A549 (cell line): ENCODE data around the gene IGFL2. TPM values are rescaled to one million over a fixed set of nuclear protein-coding genes. Genes with fewer than 3 reads are reported as not detected.
A peak's percentile ranks its signal among the peaks of the same experiment; 100 is the strongest.
"Not testable (repeated sequence)": the region's sequence is repeated elsewhere in the genome, so short reads cannot be mapped to it uniquely, and the experiment has no call there.

Experiments used
- ATAC-seq, 2 experiments: fragments of 200-7000 bp in 1 of 2; fragments of >200 bp in 1 of 2; cut with Nextera tagmentation in 1 of 2; cut with Tn5 transposase in 1 of 2; 3 replicates each; pipeline versions ENCODE4 v1.8.0 to v1.9.1; 2018 to 2020; ENCODE audit warnings: mild to moderate bottlenecking in 1 of 2, moderate library complexity in 1 of 2
- CTCF ChIA-PET: fragments of 300-600 bp; sonication (Branson Sonifier 250); formaldehyde crosslinking; extraction: SDS; loops from one replicate; lab custom pipeline; 2021; ENCODE audit warnings: antibody characterized with exemption, inconsistent platforms; lab: Yijun Ruan, JAX
- POLR2A ChIA-PET: fragments of 350-600 bp; formaldehyde crosslinking; extraction: SDS; loops from one replicate; lab custom pipeline; 2021; ENCODE audit warnings: antibody characterized with exemption, inconsistent platforms; lab: Yijun Ruan, JAX
- DNase-seq, 2 experiments: peaks; one replicate each; pipeline versions ENCODE4 v3.0.0 to v3.0.0-alpha.2; 2011 to 2016; ENCODE audit warnings: low read depth in 1 of 2, low spot score in 1 of 2
- FAIRE-seq: peaks from 2 replicates; lab custom pipeline; 2011; peaks lifted over from hg19 to GRCh38; lab: Jason Lieb, UNC
- H3K27ac ChIP-seq, 2 experiments: fragments of >200 bp; sonication (Bioruptor Twin); formaldehyde crosslinking; 3 replicates each; pipeline ENCODE4 v1.5.1; 2016 to 2017
- H3K4me1 ChIP-seq: fragments of >200 bp; sonication (Bioruptor Twin); formaldehyde crosslinking; 3 replicates; pipeline ENCODE4 v1.6.1; 2016
- H3K4me2 ChIP-seq: fragments of >200 bp; sonication (Bioruptor Twin); formaldehyde crosslinking; 3 replicates; pipeline ENCODE4 v1.6.1; 2016
- H3K4me3 ChIP-seq: fragments of >200 bp; sonication (Bioruptor Twin); formaldehyde crosslinking; 3 replicates; pipeline ENCODE4 v1.5.1; 2016
- H3K9me3 ChIP-seq: fragments of >200 bp; sonication (Bioruptor Twin); formaldehyde crosslinking; 3 replicates; pipeline ENCODE4 v1.6.1; 2016
- CBX8 ChIP-seq: fragments of 200-600 bp; sonication (generic); IDR thresholded peaks from 2 replicates; pipeline ENCODE4 v1.6.1; 2016
- CHD2 ChIP-seq: fragments of 150-350 bp; IDR thresholded peaks from 2 replicates; pipeline ENCODE4 v1.6.1; 2014; ENCODE audit warnings: low read length; ENCODE audit not compliant: partially characterized antibody
- CTCF ChIP-seq: fragments of >200 bp; sonication (Bioruptor Twin); formaldehyde crosslinking; IDR thresholded peaks from 3 replicates; pipeline ENCODE4 v1.5.1; 2016
- EHMT2 ChIP-seq: fragments of 200-600 bp; sonication (generic); IDR thresholded peaks from 2 replicates; pipeline ENCODE4 v1.6.1; 2016; ENCODE audit warnings: antibody characterized with exemption, low read depth, mild to moderate bottlenecking, moderate library complexity
- EP300 ChIP-seq, 2 experiments: fragments of >200 bp; sonication (Bioruptor Twin); formaldehyde crosslinking; IDR thresholded peaks; 2 replicates in 1 of 2; 3 replicates in 1 of 2; pipeline ENCODE4 v1.6.1; 2016 to 2017
- ESRRA ChIP-seq: fragments of 150-350 bp; IDR thresholded peaks from 2 replicates; pipeline ENCODE4 v1.6.1; 2014; ENCODE audit warnings: mild to moderate bottlenecking, low read length, borderline replicate concordance
- FOXS1 ChIP-seq: fragments of 250-450 bp; sonication (Bioruptor Pico); IDR thresholded peaks from 2 replicates; pipeline ENCODE4 v1.5.0; 2020; ENCODE audit warnings: mild to moderate bottlenecking, moderate library complexity
- GATA3 ChIP-seq: IDR thresholded peaks from 2 replicates; pipeline ENCODE4 v1.6.1; 2012; ENCODE audit warnings: borderline replicate concordance
- HDAC2 ChIP-seq: fragments of 200-600 bp; sonication (generic); IDR thresholded peaks from 2 replicates; pipeline ENCODE4 v1.6.1; 2016
- HMGXB4 ChIP-seq: fragments of 250-450 bp; sonication (Bioruptor Pico); IDR thresholded peaks from 2 replicates; pipeline ENCODE4 v1.5.0; 2021; ENCODE audit warnings: mild to moderate bottlenecking, moderate library complexity, borderline replicate concordance
- KDM1A ChIP-seq: fragments of 200-600 bp; sonication (generic); IDR thresholded peaks from 2 replicates; pipeline ENCODE4 v1.6.1; 2016; ENCODE audit warnings: low read depth, mild to moderate bottlenecking
- KDM5A ChIP-seq: fragments of 200-600 bp; sonication (generic); IDR thresholded peaks from 2 replicates; pipeline ENCODE4 v1.6.1; 2016; ENCODE audit warnings: antibody characterized with exemption, mild to moderate bottlenecking
- MAZ ChIP-seq: fragments of 150-350 bp; IDR thresholded peaks from 2 replicates; pipeline ENCODE4 v1.6.1; 2014; ENCODE audit warnings: antibody characterized with exemption, low read depth, low read length, borderline replicate concordance
- NFE2L2 ChIP-seq: fragments of 150-350 bp; conservative IDR thresholded peaks from 2 replicates; pipeline ENCODE4 v1.6.1; 2014; ENCODE audit warnings: low read length
- POLR2A ChIP-seq: IDR thresholded peaks from 2 replicates; pipeline ENCODE4 v1.6.1; 2012; ENCODE audit warnings: mild to moderate bottlenecking, low read length
- RARB ChIP-seq: fragments of 250-450 bp; sonication (Bioruptor Pico); IDR thresholded peaks from 2 replicates; pipeline ENCODE4 v1.8.0; 2021; ENCODE audit warnings: mild to moderate bottlenecking, moderate library complexity
- SREBF2 ChIP-seq: fragments of 450-650 bp; IDR thresholded peaks from 2 replicates; pipeline ENCODE4 v1.6.1; 2014; ENCODE audit warnings: mild to moderate bottlenecking, moderate library complexity
- TFCP2L1 ChIP-seq: fragments of 250-450 bp; sonication (Bioruptor Pico); IDR thresholded peaks from 2 replicates; pipeline ENCODE4 v1.5.0; 2021; ENCODE audit warnings: mild to moderate bottlenecking
- TP53 ChIP-seq: fragments of 250-450 bp; sonication (Bioruptor Pico); IDR thresholded peaks from 2 replicates; pipeline ENCODE4 v1.5.0; 2021; ENCODE audit warnings: mild to moderate bottlenecking, moderate library complexity
- ZC3H11A ChIP-seq: fragments of 450-650 bp; IDR thresholded peaks from 2 replicates; pipeline ENCODE4 v1.6.1; 2014; ENCODE audit warnings: antibody characterized with exemption, mild to moderate bottlenecking
- WGBS: methylation state at CpG from one replicate; pipeline ENCODE4 v1.1.6; 2017; ENCODE audit errors: missing lambda C conversion rate; 5-methylcytosine and 5-hydroxymethylcytosine counted together
- polyA plus RNA-seq, 4 experiments: library from polyadenylated mRNA; depleted of rRNA in 3 of 4; stranded (reverse); fragments of >200 nt; fragmentation: RNase III in 1 of 4; extraction: RNeasy Plus Mini Kit Qiagen cat#74134 plus additional on column Dnase treatment in 1 of 4; gene quantifications; 2 replicates in 3 of 4; 3 replicates in 1 of 4; pipeline ENCODE4 v1.2.3, GENCODE V29; 2011 to 2017

The IGFL2 gene
- polyA plus RNA-seq, 2 of the 4 experiments (the other 2 are of a cell fraction), result 0.78 to 1.1 TPM

GRCh38 chr19:46160233-46160775 is 12.3 kb downstream of the IGFL2 start (continued):
- no peak for TF ChIP-seq NFE2L2
- TF ChIP-seq, all 56 proteins: peak for 0

- WGBS, result 26% methylated on average over 2 of the region's 2 CpGs
- DNase-seq, H3K4me2 ChIP-seq, POLR2A ChIA-PET, H3K4me3 ChIP-seq, H3K27ac ChIP-seq, H3K4me1 ChIP-seq, ATAC-seq: not testable (repeated sequence)
- FAIRE-seq, result peak; percentile 72
- CTCF ChIA-PET, result interaction anchor here (1.7 kb wide), 1 partner anchor 27 kb away, joined by 8 read pairs; no protein-coding TSS in a partner anchor
- H3K9me3 ChIP-seq, result peaks cover 20% of the 10 kb centered on the region
Observed at GRCh38 chr19:46161642-46162257, 13.7 kb downstream of the IGFL2 start.

- no peak for TF ChIP-seq EP300 (IDR thresholded peaks at IDR 0.05)
- TF ChIP-seq CHD2, result no peak
- no peak for TF ChIP-seq GATA3
- Histone ChIP-seq H3K4me1 (peaks cover 7% of the 10 kb centered on the region; the same call in 1 of the 3 replicates), H3K4me3 (no peak overlapping the region), H3K27ac (no peak overlapping the region), H3K4me2 (no peak overlapping the region), H3K9me3 (peaks cover 20% of the 10 kb centered on the region)
- ChIA-PET POLR2A (no interaction called here), CTCF (interaction anchor here (1.0 to 1.7 kb wide), 4 partner anchors 26 to 102 kb away, joined by 3 to 8 read pairs (median 4); no protein-coding TSS in a partner anchor)
- WGBS, result 42% methylated on average over 3 of the region's 3 CpGs
- DNase-seq (no peak), FAIRE-seq (peak; percentile 13), ATAC-seq (no peak)
Observed at GRCh38 chr19:46162731-46163130, 14.7 kb downstream of the IGFL2 start.

GRCh38 chr19:46173886-46174480 is 25.9 kb downstream of the IGFL2 start:
- H3K4me3 ChIP-seq, result no peak overlapping the region
- ChIA-PET POLR2A (no interaction called here), CTCF (interaction anchor here (0.9 to 5.1 kb wide), 8 partner anchors 10 to 145 kb away, joined by 3 to 26 read pairs (median 4); no protein-coding TSS in a partner anchor)
- no peak overlapping the region for H3K4me2 ChIP-seq
- FAIRE-seq (no peak), ATAC-seq (peak; percentile 52 to 70; a peak in 4 of 6 replicates), DNase-seq (no peak)
- peaks cover 1% of the 10 kb centered on the region; the same call in 1 of the 3 replicates for H3K4me1 ChIP-seq
- H3K27ac ChIP-seq, result no peak overlapping the region
- no peak for TF ChIP-seq MAZ
- TF ChIP-seq SREBF2, result no peak
- TF ChIP-seq RARB (CRISPR knock-in tag), result no peak
- TF ChIP-seq ZC3H11A, result no peak
- TF ChIP-seq TP53 (CRISPR knock-in tag), result no peak
- no peak for TF ChIP-seq KDM5A
- TF ChIP-seq ESRRA, result no peak
- TF ChIP-seq HDAC2, result no peak
- TF ChIP-seq CTCF, result no peak
- 43% methylated on average over 8 of the region's 8 CpGs for WGBS
- H3K9me3 ChIP-seq, result no peaks in the 10 kb centered on the region

- CTCF ChIA-PET, result interaction anchor here (0.5 to 5.1 kb wide), 9 partner anchors 13 to 1059 kb away, joined by 3 to 26 read pairs (median 4); no protein-coding TSS in a partner anchor
- H3K9me3 ChIP-seq, result no peaks in the 10 kb centered on the region
- no peak for ATAC-seq
- no peak overlapping the region for H3K4me3 ChIP-seq
- H3K4me2 ChIP-seq, result no peak overlapping the region
- H3K27ac ChIP-seq, result no peak overlapping the region
- POLR2A ChIA-PET, result no interaction called here
- peaks cover 23% of the 10 kb centered on the region for H3K4me1 ChIP-seq
- TF ChIP-seq EHMT2 (no peak), POLR2A (no peak), KDM1A (no peak), TFCP2L1 (CRISPR knock-in tag) (no peak), FOXS1 (CRISPR knock-in tag) (no peak), CBX8 (no peak), HMGXB4 (CRISPR knock-in tag) (no peak)
- no peak for DNase-seq
- FAIRE-seq, result no peak
- WGBS, result 88% methylated on average over 7 of the region's 7 CpGs
Observed at GRCh38 chr19:46176116-46176860, 28.2 kb downstream of the IGFL2 start.
